Esophagus muscularis mucosa (tissue), 3 donors: ENCODE data around the gene ADAMTS16.

Source experiments
- EP300 ChIP-seq: sonication (generic); formaldehyde crosslinking; IDR thresholded peaks from one replicate; pipeline ENCODE4 v1.6.1; 2017; ENCODE audit warnings: antibody characterized with exemption
- TF ChIP-seq, protein P1 (sequence below), 3 experiments: fragments of 200-600 bp in 2 of 3; fragments of 450-650 bp in 1 of 3; sonication (generic) in 2 of 3; IDR thresholded peaks; one replicate each; pipeline ENCODE4 v1.5.1; 2017 to 2019; ENCODE audit warnings: antibody characterized with exemption in 3 of 3, mild to moderate bottlenecking in 2 of 3, moderate library complexity in 1 of 3

DNA sequence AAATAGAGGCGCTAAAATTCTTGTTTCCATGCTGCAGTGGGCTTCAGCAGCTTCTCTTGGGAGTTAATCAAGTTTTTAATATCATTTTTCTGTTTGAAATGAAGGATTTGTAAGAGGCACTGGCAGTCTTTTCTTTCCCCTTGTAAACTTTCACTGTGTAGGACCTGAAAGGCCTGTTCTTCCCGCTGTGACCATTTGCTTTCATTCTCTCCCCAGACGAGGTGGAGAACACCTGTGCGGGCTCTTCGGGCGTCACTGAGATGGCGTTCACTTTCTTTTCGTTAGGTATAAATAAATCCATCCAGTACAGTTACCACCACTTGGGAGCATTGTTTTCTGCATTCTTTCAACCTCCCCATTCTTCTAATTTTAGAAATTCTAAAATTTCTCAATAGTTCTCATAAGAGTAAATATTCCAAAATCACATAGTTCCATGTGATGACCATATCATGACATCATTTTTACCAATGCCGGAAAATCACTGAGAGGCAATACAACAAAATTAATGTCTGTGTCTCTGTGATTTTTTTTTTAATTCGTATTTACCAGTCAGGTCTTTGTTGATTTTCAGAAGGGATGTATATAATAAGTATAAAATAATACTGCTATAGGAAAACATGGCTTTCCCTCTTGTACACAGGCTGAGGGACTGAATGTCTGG is 150.7 kb downstream of the ADAMTS16 start:
- TF ChIP-seq, protein P1, sequence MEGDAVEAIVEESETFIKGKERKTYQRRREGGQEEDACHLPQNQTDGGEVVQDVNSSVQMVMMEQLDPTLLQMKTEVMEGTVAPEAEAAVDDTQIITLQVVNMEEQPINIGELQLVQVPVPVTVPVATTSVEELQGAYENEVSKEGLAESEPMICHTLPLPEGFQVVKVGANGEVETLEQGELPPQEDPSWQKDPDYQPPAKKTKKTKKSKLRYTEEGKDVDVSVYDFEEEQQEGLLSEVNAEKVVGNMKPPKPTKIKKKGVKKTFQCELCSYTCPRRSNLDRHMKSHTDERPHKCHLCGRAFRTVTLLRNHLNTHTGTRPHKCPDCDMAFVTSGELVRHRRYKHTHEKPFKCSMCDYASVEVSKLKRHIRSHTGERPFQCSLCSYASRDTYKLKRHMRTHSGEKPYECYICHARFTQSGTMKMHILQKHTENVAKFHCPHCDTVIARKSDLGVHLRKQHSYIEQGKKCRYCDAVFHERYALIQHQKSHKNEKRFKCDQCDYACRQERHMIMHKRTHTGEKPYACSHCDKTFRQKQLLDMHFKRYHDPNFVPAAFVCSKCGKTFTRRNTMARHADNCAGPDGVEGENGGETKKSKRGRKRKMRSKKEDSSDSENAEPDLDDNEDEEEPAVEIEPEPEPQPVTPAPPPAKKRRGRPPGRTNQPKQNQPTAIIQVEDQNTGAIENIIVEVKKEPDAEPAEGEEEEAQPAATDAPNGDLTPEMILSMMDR (IDR thresholded peaks at IDR 0.05): no peak
- TF ChIP-seq EP300: no peak
